GM21526 (cell line): ENCODE measurements around the gene IMP4.

Source experiments
- ATAC-seq: cut with Tn5 transposase; IDR thresholded peaks from one replicate; pipeline ENCODE4 v1.9.1; 2021; ENCODE audit warnings: moderate library complexity; ENCODE audit not compliant: unreplicated experiment, low FRiP score

The IMP4 gene

GRCh38 chr2:130391872-130392670, 49.4 kb downstream of the IMP4 start:
- no peak for ATAC-seq

- no peak for ATAC-seq
These were observed 50.7 kb downstream of the IMP4 start for GRCh38 chr2:130393318-130393910.
